ENCODE results near the gene SEMA4G.

SEMA4G gene, protein sequence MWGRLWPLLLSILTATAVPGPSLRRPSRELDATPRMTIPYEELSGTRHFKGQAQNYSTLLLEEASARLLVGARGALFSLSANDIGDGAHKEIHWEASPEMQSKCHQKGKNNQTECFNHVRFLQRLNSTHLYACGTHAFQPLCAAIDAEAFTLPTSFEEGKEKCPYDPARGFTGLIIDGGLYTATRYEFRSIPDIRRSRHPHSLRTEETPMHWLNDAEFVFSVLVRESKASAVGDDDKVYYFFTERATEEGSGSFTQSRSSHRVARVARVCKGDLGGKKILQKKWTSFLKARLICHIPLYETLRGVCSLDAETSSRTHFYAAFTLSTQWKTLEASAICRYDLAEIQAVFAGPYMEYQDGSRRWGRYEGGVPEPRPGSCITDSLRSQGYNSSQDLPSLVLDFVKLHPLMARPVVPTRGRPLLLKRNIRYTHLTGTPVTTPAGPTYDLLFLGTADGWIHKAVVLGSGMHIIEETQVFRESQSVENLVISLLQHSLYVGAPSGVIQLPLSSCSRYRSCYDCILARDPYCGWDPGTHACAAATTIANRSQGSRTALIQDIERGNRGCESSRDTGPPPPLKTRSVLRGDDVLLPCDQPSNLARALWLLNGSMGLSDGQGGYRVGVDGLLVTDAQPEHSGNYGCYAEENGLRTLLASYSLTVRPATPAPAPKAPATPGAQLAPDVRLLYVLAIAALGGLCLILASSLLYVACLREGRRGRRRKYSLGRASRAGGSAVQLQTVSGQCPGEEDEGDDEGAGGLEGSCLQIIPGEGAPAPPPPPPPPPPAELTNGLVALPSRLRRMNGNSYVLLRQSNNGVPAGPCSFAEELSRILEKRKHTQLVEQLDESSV

DNA sequence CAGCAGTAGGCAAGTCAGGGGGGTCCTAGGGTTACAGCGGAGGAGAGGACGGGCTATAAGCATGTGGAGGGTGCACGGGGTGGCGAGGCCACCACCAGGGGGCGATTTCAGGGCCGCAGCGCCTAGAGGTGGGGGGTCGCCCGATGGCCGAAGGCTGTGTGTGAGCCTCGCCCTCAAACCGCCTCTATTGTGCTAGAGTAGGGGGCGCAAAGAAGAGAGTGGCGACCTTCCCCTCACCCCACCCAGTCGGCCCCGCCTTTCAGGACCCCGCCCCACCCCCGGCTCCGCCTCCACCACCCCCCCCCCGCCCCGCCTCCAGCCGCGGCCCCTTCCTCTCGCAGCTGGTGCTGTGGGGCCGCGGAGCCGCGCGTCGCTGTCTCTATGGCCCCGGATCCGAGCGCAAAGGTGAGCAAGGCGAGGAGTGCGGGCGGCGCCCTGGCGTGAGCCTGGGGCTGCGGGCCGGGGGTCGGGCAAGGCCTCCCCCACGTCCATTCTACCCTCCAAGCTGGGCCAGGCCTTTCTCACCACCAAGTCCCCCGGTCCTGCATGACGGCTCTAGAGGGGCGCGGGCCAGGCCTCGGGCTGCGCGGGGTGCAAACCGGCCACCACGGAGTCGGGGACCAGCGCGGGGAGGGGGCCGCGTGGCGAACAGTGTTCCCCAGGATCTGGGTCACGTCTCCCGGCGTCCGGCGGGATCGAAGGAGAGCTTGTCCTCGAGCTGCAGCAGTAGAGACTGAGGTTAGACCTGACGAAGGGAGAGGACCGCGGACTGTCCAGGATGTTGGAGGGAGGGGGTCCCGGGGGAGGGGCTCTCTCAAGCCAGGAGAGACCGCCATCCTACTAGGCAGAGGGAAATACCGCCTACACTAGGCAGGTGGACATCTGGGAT lies at the start of gene SEMA4G:
TSS of gene SEMA4G (plus strand) at position 318 of the 889 bp plus-strand sequence. CDS start 3,409 bp downstream, outside the sequence.
- FAIRE-seq (no peak), DNase-seq (ENCODE audit: extremely low spot score, insufficient read length, low read depth) (peak; percentile 32)

DNA sequence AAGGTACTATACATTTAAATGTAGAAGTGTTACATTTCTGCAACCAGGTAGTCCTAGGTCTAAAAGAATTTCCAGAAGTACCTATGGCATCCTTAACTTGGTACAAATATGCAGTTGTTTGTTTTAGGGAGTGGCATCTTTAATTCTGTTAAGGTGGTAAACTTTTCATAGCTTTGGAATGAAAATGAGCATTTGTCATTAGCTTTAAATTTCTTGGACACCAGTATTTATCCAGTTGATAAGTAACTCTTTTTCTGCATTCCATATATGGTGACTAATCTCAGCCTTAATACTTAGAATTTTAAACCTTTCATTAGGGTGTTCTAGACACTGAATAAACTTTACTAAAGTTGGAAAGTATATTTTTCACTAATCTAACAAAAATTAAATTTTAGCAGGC lies 45.7 kb upstream of the SEMA4G start:
- no peak for DNase-seq (ENCODE audit: extremely low spot score, insufficient read length, low read depth)
- FAIRE-seq: no peak

DNA sequence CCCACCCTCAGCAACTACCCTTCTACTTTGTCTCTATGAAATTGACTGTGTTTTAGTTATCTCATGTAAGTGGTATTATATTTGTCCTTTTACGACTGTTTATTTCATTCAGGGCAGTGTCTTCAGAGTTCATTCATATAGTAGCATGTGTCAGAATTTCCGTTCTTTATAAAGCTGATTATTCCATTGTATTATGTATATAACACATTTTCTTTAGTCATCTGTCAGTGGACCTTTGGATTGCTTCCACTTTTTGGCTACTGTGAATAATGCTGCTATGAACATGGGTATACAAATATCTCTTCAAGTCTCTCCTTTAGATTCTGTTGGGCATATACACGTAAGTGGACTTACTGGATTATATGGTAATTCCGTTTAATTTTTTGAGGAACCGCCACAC lies 42.0 kb upstream of the SEMA4G start:
- no peak for FAIRE-seq

DNA sequence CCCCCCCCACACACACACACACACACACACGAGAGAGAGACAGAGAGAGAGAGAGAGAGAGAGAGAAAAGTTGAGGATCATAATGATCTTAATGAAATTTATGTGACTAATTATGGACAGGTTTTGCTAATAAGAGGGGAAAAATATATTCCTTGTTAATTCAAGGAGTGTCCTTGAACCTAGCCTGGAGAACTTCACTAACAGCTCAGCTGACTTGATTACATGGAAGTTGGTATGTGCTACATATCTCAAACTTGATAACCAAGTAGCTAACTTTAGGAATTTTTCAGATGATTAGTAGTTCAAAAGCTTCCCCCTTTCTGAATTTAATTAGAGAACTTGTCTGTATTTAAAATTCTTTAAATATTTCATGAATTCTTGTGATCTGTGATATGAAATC lies 41.3 kb upstream of the SEMA4G start:
- no peak for FAIRE-seq

More for the DNA sequence above, 42.0 kb upstream of the SEMA4G start:
- no peak for DNase-seq (ENCODE audit: extremely low spot score, insufficient read length, low read depth)

DNA sequence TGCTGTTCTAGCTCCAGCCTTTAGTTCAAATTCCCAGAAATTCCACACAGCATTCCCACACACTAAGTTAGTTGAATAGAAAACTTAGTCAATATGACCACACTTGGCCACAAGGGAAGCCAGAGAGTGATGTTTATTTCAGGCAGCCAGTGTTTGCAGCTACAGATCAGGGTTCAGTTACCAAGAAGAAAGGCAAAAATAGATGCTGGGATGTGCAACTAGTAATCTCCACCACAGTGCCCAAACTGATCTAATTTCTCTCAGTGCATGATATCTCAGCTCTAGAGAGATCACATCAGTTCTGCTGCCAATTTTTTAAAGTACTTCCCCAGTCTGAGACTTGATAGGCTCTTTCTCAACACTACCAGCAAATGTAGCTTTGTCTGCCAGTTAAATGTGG lies 38.9 kb upstream of the SEMA4G start:
- FAIRE-seq: no peak

More for the DNA sequence above, 41.3 kb upstream of the SEMA4G start:
- DNase-seq (ENCODE audit: extremely low spot score, insufficient read length, low read depth): no peak

DNA sequence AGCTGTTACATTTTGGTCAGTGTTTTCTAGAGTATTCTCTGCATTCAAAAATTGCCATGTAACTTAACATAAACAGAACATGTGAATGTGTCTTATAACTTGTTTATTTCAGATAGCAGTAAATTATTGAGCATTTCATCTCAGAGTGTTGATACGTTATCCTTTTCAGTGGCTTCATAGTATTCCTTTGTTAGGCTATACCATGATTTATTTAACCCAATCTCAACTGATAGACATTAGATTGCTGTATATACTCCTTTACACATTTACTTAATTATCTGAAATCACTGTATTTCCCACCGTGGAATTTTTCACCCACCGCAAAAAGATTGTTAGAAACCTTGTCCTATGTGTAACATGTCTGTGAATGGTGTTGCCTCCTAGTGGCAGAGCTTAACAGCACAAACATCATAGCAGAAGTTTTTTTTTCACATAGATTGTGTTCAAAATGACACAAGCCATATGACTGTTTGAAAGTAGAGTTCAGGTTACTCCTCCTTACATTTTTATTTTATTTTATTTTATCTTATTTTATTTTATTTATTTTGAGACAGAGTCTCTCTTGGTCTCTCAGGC lies 35.1 kb upstream of the SEMA4G start:
- FAIRE-seq (peak; percentile 63), DNase-seq (ENCODE audit: extremely low spot score, insufficient read length, low read depth) (no peak)

More for the DNA sequence above, 38.9 kb upstream of the SEMA4G start:
- DNase-seq (ENCODE audit: extremely low spot score, insufficient read length, low read depth): no peak

DNA sequence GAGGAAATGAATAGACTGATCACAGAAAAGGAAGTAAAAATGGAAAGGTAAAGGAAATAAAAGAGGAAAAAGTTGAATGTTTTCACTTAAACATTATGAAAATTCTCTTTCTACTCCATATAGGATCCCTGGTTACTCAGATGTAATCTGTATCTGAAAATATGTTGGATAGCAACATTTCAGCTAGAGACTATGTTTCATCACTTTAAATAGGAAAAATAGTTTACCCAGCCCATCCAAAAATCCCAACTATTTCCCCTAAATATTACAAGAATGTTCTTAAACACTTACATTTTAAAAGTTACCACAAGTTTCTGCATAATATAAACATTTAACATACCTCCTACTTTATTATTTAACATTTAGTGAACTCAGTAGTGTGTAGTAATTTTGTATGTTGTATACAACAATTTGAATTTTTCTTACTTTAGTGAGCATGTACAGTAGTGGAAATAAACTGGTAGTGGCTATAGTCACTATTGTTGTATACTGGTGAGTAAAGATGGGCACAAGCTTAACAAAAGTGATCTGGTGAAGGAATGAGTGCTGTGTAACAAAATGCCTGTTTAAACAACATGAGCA lies 29.4 kb upstream of the SEMA4G start:
- DNase-seq (ENCODE audit: extremely low spot score, insufficient read length, low read depth) (no peak), FAIRE-seq (no peak)

DNA sequence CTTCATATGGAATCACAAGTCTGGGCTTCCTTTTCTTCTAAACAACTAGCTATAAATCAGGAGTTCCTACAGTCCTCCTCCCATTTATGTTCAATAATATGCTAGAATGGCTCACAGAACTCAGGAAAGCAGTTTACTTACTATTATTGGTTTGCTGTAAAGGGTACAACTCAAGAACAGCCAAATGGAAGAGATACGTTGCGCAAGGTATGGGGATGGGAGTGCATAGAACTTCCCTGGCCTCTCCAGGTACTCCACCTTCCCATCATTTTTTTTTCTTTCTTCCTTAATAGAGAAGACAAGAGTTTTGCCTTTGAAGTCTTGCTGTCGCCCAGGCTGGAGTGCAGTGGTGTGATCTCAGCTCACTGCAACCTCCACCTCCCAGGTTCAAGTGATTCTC lies 27.1 kb upstream of the SEMA4G start:
- FAIRE-seq: no peak
- no peak for DNase-seq (ENCODE audit: extremely low spot score, insufficient read length, low read depth)

DNA sequence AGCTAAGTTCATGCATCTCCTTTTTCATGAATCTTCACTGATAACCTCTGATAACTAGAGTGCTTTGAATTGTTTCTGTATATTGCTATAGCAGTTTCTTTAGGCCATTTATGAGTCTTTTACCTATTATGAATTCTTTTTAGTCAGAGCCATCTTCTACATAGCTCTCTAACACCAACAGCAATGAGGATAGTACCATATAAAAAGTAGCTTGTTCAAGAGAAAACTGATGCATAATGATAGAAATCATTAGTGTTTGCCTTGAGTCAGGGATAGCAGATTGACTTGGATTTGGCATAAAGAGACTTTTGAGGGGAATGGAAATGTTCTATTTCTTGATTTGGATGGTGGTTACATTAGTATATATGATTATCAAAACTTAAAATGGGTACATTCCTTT lies 25.8 kb upstream of the SEMA4G start:
- FAIRE-seq: no peak
- DNase-seq (ENCODE audit: extremely low spot score, insufficient read length, low read depth): no peak

DNA sequence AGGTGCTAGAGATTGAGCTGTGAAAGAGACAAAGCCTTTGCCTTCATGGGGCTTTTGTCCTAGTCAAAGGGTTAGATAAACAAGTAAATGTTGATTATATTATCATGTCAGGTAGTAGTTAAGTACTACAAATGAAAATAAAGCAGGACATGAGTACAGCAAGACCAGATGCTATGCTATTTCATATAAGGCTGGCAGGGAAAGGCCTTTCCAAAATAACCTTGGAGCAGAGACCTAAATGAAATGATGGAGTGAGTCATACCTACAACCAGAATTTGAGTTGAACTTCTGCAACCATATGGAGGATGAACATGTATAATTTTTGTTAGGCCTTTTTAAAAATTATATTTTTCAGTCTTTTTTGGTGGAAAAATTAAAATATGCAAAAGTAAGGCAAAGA lies 23.6 kb upstream of the SEMA4G start:
- no peak for FAIRE-seq

DNA sequence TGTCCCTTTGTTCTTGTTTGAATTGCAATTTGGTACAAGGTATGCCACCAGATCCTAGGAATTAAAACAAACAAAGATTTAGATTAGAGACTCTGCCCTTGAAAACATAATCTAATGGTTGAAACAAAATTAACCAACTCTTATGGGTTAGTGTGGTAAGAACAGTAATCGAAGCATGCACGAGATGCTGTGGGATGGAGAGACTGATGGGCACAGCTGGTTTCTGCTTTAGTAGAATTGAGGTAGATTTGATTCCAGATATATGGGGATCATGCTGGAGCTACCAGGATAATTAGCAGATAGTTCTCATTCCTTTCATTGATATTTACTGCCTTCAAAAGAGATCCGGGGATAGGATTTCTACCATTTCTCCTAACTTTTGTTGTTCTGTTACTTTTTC lies 20.4 kb upstream of the SEMA4G start:
- no peak for FAIRE-seq
- no peak for DNase-seq (ENCODE audit: extremely low spot score, insufficient read length, low read depth)

More for the DNA sequence above, 23.6 kb upstream of the SEMA4G start:
- DNase-seq (ENCODE audit: extremely low spot score, insufficient read length, low read depth): no peak

DNA sequence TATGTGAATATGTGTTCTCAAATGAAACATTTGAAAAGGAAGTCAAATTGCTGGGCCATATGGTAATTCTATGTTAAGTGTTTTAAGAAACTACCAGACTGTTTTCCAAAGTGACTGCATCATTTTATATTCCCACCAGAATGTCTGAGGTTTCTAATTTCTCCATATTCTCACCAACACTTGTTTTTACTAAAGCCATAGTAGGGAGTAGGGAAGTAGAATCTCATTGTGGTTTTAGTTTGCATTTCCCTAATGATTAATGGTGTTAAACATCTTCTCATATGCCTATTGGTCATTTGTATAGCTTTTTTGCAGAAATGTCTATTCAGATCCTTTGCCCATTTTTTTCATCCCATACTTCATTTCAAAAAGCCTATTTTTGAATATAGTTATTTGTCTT lies 9.1 kb upstream of the SEMA4G start:
- no peak for DNase-seq (ENCODE audit: extremely low spot score, insufficient read length, low read depth)
- no peak for FAIRE-seq

DNA sequence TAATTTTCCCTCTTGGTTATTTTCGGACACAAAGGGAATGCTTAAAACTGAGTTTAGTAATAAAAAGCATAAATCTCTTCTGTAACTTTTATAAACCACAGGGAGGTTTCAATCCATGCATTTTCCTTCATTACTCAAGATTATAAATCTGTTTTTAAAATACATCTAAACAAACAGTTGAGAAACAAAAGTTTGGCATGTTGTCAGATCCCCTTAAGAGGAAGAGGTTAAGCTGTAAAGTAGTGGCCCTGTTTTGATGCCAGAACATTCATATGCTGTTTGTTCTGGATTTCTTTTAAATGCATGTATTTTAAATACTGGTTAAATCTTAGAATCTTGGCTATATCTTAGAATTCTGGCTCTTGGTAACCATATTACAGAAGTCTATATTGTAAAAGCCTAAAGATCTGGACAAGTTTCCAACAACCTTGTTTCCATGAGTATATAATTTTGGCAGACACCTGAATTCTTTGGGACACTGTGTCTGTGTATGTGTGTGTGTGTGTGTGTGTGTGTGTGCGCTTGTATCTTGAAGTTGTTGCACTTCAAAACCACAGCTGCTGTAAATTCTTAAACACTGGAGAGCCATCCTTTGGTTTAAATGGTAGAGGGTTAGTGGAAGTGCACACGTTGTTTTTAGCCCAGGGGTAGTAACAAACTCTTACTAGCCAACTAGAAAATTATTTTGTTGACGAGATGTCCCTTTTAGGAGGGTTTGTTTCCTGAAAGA lies 6.8 kb upstream of the SEMA4G start:
- FAIRE-seq (no peak), DNase-seq (ENCODE audit: extremely low spot score, insufficient read length, low read depth) (no peak)

DNA sequence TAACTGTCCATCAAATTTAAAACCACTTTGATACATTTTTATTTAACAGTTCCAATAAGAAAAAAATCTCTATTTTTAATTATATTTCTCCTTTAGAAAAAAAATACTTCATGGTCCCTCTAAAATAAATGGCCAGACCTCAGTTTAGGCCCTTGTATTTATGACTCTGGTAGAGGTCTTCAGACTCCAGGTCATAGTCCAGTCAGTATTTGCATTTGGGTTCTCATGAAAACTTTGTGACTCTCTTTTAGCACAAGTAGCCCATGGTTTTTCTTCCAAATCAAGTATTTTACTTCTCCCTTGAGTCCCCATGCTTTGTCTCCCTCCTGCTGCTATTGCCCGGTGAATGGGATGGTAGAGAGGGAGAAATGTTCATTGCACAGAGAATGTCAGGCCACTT lies 5.5 kb upstream of the SEMA4G start:
- FAIRE-seq: no peak

DNA sequence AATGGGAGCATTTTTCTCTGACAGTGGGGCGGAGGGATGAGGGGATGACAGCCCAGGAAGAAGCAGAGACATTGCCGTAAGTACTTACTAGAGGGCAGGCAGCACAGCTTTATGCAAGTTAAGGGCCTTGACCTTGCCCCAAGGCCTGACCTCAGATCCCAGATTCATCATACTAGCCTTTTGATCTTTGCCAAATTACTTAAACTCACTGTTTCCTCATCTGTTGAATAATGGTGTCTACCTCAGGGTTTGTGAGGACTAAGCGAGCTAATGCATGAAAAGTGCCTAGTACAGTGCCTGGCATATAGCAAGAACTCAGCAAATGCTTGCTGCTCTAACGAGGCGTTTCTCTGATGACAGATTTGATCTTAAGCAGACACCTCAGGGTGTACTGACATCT lies 3.5 kb upstream of the SEMA4G start:
- no peak for FAIRE-seq
- DNase-seq (ENCODE audit: extremely low spot score, insufficient read length, low read depth): no peak

More for the DNA sequence above, 5.5 kb upstream of the SEMA4G start:
- no peak for DNase-seq (ENCODE audit: extremely low spot score, insufficient read length, low read depth)

DNA sequence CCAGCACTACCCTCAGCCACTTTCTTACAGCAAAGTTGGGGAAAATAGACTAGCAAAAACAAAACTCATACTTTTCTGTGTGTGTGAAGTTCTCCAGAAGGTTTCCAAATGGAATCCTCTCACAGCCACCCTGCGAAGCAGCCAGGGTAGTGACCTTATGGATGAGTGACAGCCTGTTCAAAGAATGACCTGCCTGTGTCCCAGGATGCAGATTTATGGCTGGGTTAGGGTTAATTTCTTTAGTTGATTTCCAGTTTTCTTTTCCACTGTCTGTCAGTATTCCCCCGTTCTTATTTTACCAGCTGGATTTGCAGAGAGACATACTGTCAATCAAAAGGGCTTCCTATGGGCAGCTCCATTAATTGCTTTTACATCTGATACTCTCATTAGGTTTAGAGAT lies 2.4 kb upstream of the SEMA4G start:
- DNase-seq (ENCODE audit: extremely low spot score, insufficient read length, low read depth) (no peak), FAIRE-seq (no peak)

DNA sequence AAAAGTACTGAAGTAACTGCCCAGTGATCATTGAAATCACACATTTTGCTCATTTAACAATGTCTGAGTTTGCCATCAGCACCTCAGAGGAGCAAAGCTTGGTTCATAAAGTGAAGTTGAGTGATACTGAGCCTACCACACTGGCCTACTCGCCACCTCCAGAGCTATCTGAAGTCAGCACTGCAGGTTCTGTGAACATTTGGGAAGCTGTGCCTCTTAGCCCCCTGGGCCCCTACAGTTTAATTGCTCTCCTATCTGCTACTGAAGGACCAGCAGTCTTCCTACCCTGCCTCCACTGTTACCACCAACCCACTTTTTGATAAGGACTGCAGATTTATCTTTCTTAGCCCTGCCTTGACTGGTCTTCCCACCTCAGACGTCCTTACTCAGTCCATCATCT lies 2.0 kb upstream of the SEMA4G start:
- no peak for FAIRE-seq
- no peak for DNase-seq (ENCODE audit: extremely low spot score, insufficient read length, low read depth)

DNA sequence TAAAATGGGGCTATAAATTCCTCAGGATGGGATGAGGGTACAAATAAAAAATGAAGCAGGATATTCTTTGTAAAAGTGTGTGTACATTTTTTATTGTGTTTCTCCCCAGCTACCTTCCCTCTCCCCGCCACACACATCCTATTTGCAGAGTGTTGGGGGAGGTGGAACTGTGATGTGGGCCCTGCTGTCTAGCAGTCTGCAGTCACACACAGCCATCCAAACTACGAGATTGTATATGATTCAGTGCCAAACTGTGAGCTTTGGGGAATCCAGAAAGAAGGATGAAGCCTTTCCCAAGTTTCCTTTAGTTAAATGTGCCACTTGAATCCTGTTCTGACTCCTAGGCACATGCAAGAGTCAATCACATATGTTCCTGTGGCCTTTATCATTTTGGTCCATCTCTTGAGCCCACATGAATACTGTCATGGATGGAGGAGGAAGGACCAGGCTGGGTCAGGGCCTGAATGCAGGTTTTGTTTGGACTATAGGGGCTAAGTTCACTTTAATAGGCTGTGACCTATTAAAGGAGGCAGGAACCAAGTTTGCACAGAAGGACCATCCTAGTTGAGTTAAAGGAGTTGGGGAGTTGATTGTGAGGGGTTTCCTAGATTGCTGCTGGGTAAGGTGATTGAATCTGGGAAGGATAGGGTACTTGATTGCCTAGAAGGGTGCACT lies 1.1 kb upstream of the SEMA4G start:
- no peak for DNase-seq (ENCODE audit: extremely low spot score, insufficient read length, low read depth)
- FAIRE-seq: no peak

Data from GM18507 (cell line).